ENCODE measurements around the gene DOK5.

GRCh38 chr20:54534101-54534500 lies 58.7 kb downstream of the DOK5 start:
- TF ChIP-seq CTCF (IDR thresholded peaks at IDR 0.05; ENCODE audit: control extremely low read depth in 1 of 3, insufficient read depth in 1 of 3, low read depth in 1 of 3, low read length in 3 of 3) (no peak), EGR1 (IDR thresholded peaks at IDR 0.05; ENCODE audit: borderline replicate concordance, low read depth, low read length) (no peak), CHD2 (IDR thresholded peaks at IDR 0.05; ENCODE audit: low read length) (no peak), RXRA (IDR thresholded peaks at IDR 0.05; ENCODE audit: insufficient read depth, low read depth, low read length) (no peak), POLR2A (IDR thresholded peaks at IDR 0.05; ENCODE audit: control extremely low read depth in 1 of 2, low read depth in 2 of 2, low read length in 2 of 2) (no peak), USF2 (IDR thresholded peaks at IDR 0.05; ENCODE audit: low read length) (no peak), SP2 (IDR thresholded peaks at IDR 0.05; ENCODE audit: low read length) (no peak), KDM1A (IDR thresholded peaks at IDR 0.05; ENCODE audit: borderline replicate concordance, low read length) (no peak)
